HG02938 (cell line): ENCODE results near the gene MARCHF10.

Experiments
- ATAC-seq: cut with Tn5 transposase; IDR thresholded peaks from one replicate; pipeline ENCODE4 v1.9.1; 2021; ENCODE audit warnings: mild to moderate bottlenecking, moderate library complexity; ENCODE audit not compliant: unreplicated experiment

Gene MARCHF10

GRCh38 chr17:62720126-62720850 lies 87.8 kb downstream of the MARCHF10 start:
- no peak for ATAC-seq

- no peak for ATAC-seq
These were observed 88.5 kb downstream of the MARCHF10 start for GRCh38 chr17:62719586-62719985.

- no peak for ATAC-seq
These were observed 89.7 kb downstream of the MARCHF10 start for GRCh38 chr17:62718429-62718828.

GRCh38 chr17:62717889-62718288 lies 90.2 kb downstream of the MARCHF10 start:
- no peak for ATAC-seq

GRCh38 chr17:62717589-62717855 lies 90.6 kb downstream of the MARCHF10 start:
- no peak for ATAC-seq

GRCh38 chr17:62716834-62717588 lies 91.1 kb downstream of the MARCHF10 start:
- no peak for ATAC-seq

- no peak for ATAC-seq
These were observed 92.2 kb downstream of the MARCHF10 start for GRCh38 chr17:62715882-62716390.

- ATAC-seq, result no peak
These were observed 93.9 kb downstream of the MARCHF10 start for GRCh38 chr17:62714016-62714777.

- no peak for ATAC-seq
These were observed 94.8 kb downstream of the MARCHF10 start for GRCh38 chr17:62713086-62713881.

GRCh38 chr17:62712171-62712581 lies 95.9 kb downstream of the MARCHF10 start:
- no peak for ATAC-seq

GRCh38 chr17:62708587-62708986 lies 99.5 kb downstream of the MARCHF10 start:
- no peak for ATAC-seq

GRCh38 chr17:62707425-62707739 lies 100.7 kb downstream of the MARCHF10 start:
- ATAC-seq, result no peak

- no peak for ATAC-seq
These were observed 101.3 kb downstream of the MARCHF10 start for GRCh38 chr17:62706598-62707424.

- ATAC-seq, result no peak
These were observed 102.1 kb downstream of the MARCHF10 start for GRCh38 chr17:62705778-62706597.

GRCh38 chr17:62705156-62705777 lies 102.8 kb downstream of the MARCHF10 start:
- no peak for ATAC-seq

GRCh38 chr17:62704381-62704971 lies 103.6 kb downstream of the MARCHF10 start:
- ATAC-seq, result peak; percentile 13

GRCh38 chr17:62703776-62704380 lies 104.2 kb downstream of the MARCHF10 start:
- peak; percentile 76 for ATAC-seq

GRCh38 chr17:62703261-62703775 lies 104.8 kb downstream of the MARCHF10 start:
- ATAC-seq, result peak; percentile 27
